Measurements from ENCODE around the gene SPATA20.

DNA sequence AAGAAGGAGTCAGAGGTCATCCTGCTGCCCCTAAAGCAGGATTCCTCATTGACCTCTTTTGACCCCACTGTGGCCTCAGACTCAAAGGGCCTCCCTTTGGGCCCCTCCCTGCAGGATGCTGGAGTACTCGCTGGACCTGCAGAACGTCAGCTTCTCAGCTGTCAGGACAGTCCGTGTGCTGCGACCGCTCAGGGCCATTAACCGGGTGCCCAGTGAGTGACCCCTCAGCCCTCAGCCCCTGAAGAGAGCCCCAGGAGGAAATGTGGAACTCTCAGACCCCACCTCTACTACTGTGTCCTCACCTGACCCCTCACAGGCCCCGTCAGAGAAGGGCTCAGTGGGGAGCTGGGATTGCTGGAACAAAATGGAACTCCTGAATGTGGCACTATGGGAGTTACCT is 22.6 kb downstream of the SPATA20 start:
- TF ChIP-seq, protein P1, sequence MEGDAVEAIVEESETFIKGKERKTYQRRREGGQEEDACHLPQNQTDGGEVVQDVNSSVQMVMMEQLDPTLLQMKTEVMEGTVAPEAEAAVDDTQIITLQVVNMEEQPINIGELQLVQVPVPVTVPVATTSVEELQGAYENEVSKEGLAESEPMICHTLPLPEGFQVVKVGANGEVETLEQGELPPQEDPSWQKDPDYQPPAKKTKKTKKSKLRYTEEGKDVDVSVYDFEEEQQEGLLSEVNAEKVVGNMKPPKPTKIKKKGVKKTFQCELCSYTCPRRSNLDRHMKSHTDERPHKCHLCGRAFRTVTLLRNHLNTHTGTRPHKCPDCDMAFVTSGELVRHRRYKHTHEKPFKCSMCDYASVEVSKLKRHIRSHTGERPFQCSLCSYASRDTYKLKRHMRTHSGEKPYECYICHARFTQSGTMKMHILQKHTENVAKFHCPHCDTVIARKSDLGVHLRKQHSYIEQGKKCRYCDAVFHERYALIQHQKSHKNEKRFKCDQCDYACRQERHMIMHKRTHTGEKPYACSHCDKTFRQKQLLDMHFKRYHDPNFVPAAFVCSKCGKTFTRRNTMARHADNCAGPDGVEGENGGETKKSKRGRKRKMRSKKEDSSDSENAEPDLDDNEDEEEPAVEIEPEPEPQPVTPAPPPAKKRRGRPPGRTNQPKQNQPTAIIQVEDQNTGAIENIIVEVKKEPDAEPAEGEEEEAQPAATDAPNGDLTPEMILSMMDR (conservative IDR thresholded peaks at IDR 0.05), result no peak
- TF ChIP-seq ZFX (IDR thresholded peaks at IDR 0.05), result no peak
